Fibroblast of lung (primary cell): Measurements from ENCODE around the gene SLC6A19.

Source experiments
- EZH2 ChIP-seq: IDR thresholded peaks from 2 replicates; pipeline ENCODE4 v1.5.1; 2012; ENCODE audit warnings: low read length, control low read depth, mild to moderate bottlenecking; ENCODE audit errors: missing control alignments
- TF ChIP-seq, protein P1 (sequence below), 2 donors: IDR thresholded peaks in 1 of 2; conservative IDR thresholded peaks in 1 of 2; 1 replicate in 1 of 2; 2 replicates in 1 of 2; pipeline ENCODE4 v1.5.1; 2011 to 2012; ENCODE audit warnings: low read length in 2 of 2, control low read depth in 1 of 2, inconsistent platforms in 1 of 2, low read depth in 1 of 2, mild to moderate bottlenecking in 1 of 2

DNA sequence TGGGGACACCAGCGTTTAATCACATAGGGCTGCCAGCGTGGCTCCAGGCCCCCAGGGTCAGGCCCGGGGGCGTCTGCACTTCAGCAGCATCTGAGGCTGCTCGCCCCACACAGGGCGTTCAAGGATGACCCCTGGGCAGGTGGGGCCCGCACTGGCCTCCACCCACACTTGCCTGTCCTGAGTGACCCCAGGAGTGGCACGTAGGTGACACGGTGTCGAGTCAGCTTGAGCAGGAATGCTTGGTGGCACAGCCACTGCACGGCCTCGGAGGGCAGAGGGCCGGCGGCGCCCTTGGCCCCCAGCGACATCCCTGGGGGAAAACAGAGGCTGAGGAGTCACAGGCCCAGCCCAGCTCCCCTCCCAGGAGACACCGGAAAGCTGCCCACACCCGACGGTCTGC, 52.8 kb downstream of the SLC6A19 start:
- TF ChIP-seq, protein P1, sequence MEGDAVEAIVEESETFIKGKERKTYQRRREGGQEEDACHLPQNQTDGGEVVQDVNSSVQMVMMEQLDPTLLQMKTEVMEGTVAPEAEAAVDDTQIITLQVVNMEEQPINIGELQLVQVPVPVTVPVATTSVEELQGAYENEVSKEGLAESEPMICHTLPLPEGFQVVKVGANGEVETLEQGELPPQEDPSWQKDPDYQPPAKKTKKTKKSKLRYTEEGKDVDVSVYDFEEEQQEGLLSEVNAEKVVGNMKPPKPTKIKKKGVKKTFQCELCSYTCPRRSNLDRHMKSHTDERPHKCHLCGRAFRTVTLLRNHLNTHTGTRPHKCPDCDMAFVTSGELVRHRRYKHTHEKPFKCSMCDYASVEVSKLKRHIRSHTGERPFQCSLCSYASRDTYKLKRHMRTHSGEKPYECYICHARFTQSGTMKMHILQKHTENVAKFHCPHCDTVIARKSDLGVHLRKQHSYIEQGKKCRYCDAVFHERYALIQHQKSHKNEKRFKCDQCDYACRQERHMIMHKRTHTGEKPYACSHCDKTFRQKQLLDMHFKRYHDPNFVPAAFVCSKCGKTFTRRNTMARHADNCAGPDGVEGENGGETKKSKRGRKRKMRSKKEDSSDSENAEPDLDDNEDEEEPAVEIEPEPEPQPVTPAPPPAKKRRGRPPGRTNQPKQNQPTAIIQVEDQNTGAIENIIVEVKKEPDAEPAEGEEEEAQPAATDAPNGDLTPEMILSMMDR (conservative IDR thresholded peaks at IDR 0.05 in 1 of 2, IDR thresholded peaks at IDR 0.05 in 1 of 2; ENCODE audit: low read depth in 1 of 2, low read length in 2 of 2) = no peak
- TF ChIP-seq EZH2 = no peak
